GM10248 (cell line): ENCODE measurements around the gene HCCS.

Experiments used
- CTCF ChIA-PET: fragments of 300-600 bp; sonication (Branson Sonifier 250); formaldehyde crosslinking; extraction: SDS; loops from one replicate; lab custom pipeline; 2021; ENCODE audit warnings: antibody characterized with exemption; lab: Yijun Ruan, JAX
- POLR2A ChIA-PET: fragments of 350-650 bp; sonication (Branson Sonifier 250); formaldehyde crosslinking; extraction: SDS; loops from one replicate; lab custom pipeline; 2020; ENCODE audit warnings: antibody characterized with exemption; lab: Yijun Ruan, JAX
- DNase-seq: peaks from one replicate; pipeline ENCODE4 v3.0.0; 2012; ENCODE audit errors: extremely low spot score
- TF ChIP-seq, protein P1 (sequence below): IDR thresholded peaks from 2 replicates; pipeline ENCODE4 v1.5.1; 2012; ENCODE audit warnings: mild to moderate bottlenecking, low read depth; ENCODE audit errors: extremely low read depth, missing control alignments, control extremely low read depth

HCCS gene

DNA sequence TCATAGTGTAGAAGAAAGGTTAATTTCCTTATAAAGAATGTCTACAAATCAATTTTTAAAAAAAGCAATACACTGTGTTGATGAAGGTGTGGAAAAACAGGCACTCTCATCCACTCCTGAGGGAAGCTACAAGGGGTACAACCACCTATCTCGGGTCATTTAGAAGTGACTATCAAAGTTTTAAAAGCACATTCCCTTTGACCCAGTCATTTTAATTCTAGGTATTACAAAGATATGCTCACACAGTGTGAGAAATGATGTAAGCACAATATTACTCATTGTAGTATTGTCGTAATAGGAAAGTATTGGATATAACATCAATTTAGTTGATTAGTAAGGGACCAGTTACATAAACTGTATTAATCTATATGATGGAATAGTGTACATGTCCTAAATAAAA is 7.4 kb upstream of the HCCS start:
- CTCF ChIA-PET: no interaction called here
- TF ChIP-seq, protein P1, sequence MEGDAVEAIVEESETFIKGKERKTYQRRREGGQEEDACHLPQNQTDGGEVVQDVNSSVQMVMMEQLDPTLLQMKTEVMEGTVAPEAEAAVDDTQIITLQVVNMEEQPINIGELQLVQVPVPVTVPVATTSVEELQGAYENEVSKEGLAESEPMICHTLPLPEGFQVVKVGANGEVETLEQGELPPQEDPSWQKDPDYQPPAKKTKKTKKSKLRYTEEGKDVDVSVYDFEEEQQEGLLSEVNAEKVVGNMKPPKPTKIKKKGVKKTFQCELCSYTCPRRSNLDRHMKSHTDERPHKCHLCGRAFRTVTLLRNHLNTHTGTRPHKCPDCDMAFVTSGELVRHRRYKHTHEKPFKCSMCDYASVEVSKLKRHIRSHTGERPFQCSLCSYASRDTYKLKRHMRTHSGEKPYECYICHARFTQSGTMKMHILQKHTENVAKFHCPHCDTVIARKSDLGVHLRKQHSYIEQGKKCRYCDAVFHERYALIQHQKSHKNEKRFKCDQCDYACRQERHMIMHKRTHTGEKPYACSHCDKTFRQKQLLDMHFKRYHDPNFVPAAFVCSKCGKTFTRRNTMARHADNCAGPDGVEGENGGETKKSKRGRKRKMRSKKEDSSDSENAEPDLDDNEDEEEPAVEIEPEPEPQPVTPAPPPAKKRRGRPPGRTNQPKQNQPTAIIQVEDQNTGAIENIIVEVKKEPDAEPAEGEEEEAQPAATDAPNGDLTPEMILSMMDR: no peak
- no peak for DNase-seq
- POLR2A ChIA-PET: no interaction called here

DNA sequence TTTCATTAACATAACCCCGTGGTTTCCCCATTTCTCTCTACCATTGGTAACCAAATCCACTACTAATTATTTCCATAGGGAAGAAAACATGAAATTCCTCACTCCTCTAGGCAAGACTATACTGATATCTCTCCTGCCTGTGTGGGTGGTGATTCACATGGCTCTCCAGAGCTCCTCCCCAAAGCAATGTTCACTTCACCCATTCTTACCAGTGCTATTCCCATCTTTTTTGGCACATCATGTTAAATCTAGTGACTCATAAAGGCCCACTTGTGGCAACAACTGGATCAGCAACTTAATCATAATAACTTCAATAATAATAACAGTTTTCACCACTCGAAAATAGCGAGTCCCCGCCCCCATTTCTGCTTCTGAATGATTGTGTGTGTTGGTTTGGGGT is 6.1 kb upstream of the HCCS start:
- TF ChIP-seq, protein P1: no peak
- POLR2A ChIA-PET: no interaction called here
- no peak for DNase-seq
- CTCF ChIA-PET: no interaction called here

DNA sequence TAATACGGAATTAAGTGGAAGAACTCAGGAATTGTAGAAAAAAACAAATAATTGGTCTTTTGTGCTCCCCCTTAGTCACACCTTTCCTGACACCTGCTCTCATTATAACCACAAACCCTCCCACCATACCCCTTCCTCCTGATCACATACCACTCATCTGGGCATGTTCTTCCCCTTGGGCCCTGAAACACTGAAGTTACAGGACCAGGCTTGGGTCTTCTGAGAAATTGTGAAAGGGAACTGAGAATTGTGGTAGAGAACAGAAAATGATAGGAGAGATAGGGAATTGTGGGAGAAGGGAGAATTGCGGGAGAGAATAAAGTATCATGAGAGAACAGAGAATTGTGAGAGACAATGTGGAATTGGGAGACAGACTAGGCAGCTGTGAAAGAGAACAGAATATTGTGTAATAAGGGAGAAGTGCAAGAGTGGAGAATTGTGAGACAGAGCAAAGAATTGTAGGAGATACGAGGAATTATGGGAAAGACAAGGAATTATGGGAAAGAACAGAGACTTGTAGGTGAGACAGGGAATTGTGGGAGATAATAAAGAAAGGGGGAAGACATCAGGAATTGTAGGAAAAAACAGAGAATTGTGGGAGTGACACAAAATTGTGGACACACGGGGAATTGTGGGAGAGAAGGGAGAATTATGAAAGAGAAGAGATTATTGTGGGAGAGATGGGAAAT is 2.7 kb upstream of the HCCS start:
- CTCF ChIA-PET: no interaction called here
- TF ChIP-seq, protein P1: no peak
- DNase-seq: no peak
- POLR2A ChIA-PET: no interaction called here

DNA sequence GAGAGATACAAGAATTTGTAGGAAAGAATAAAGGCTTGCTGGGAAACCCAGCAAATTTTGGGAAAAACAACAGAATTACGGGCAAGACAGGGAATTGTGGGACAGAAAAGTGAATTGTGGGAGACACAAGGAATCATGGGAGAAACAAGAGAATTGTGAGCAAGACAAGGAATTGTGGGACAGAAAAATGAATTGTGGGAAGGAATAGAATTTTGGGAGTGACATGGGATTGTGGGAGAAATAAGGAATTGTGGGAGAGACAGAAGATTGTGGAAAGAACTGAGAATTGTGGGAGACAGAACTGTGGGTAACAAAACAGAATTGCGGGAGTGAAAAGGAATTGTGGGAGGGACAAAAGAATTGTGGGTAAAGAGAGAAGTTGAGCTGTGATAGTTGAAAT is 1.2 kb upstream of the HCCS start:
- no peak for DNase-seq
- ChIA-PET CTCF (no interaction called here), POLR2A (no interaction called here)
- TF ChIP-seq, protein P1: no peak

DNA sequence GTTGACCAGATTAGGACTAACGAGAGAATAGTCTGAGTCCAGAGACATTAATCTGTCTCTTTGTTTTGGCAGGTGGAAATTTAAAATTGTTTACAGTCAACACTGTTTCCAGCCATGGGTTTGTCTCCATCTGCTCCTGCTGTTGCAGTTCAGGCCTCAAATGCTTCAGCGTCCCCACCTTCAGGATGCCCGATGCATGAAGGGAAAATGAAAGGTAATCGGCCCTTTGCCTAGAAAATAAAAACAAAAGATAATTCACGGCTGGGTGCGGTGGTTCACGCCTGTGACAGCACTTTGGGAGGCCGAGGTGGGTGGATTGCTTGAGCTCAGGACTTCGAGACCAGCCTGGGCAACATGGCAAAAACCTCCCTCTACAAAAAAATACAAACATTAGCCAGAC is 815 bp downstream of the HCCS start:
- CTCF ChIA-PET: no interaction called here
- POLR2A ChIA-PET: no interaction called here

DNA sequence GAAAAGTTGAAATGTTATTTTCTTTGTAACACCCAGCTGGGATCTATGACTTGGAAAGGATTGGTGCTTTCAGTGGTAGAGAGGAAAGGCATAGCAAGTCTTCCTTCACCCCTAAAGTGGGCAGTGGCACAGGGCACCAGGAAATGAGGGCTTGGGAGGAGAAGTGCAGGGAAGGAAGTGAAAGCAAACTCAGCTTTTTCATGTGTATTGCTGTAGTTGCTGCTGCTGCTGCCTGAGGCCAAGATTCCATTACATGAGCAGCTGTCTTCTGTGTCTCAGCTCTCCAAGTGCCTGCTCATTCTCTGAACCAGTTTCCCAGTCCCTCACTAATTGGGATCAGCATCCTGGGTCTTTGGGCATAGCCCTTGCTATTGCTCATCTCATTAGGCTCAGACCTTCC is 2.6 kb downstream of the HCCS start:
- no peak for DNase-seq
- ChIA-PET CTCF (interaction anchor here (0.9 kb wide), 1 partner anchor 10 kb away, joined by 3 read pairs; no protein-coding TSS in a partner anchor), POLR2A (no interaction called here)
- TF ChIP-seq, protein P1: no peak

More for the DNA sequence above, 815 bp downstream of the HCCS start:
- no peak for DNase-seq
- TF ChIP-seq, protein P1: no peak
